ENCODE data around the gene PADI4. TPM values are rescaled to one million over a fixed set of nuclear protein-coding genes. Genes with fewer than 3 reads are reported as not detected.

PADI4 gene
- total and polyA plus RNA-seq, 2 donors (not counting 3 experiments of a cell fraction or from before 2014, with no cell fraction given) = not detected

DNA sequence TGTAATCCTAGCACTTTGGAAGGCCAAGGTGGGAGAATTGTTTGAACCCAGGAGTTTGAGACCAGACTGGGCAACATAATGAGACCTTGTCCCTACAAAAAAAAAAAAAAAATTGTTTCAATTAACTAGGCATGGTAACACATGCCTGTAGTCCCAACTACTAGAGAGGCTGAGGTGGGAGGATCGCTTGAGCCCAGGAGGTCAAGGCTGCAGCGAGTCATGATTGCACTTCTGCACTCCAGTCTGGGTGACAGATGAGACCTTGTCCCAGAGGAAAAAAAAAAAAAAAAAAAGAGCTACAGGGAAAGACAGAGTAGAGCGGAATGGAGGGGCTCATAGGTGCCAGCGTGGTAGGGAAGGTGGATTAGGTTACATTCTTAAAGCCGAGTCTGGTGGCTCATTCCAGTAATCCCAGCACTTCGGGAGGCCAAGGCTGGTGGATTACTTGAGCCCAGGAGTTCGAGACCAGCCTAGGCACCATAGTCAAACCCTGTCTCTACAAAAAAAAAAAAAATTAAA, 43.0 kb downstream of the PADI4 start:
- Histone ChIP-seq H3K79me2 (ENCODE audit: control insufficient read depth, insufficient read depth, low read length) (no peaks in the 10 kb centered on the region), H3K9ac (replicated peaks; ENCODE audit: extremely low read depth, insufficient read depth, low read length) (no peak overlapping the region), H3K9me3 (replicated peaks; ENCODE audit: control insufficient read depth, insufficient read depth, low read length) (no peaks in the 10 kb centered on the region), H2AFZ (ENCODE audit: low read depth, low read length) (no peak overlapping the region), H4K20me1 (replicated peaks; ENCODE audit: control insufficient read depth, extremely low read depth, insufficient read depth, low read length) (no peaks in the 10 kb centered on the region), H3K27ac (ENCODE audit: insufficient read depth, low read depth, low read length) (no peak overlapping the region), H3K4me1 (ENCODE audit: control insufficient read depth, extremely low read depth, insufficient read depth, low read length) (no peaks in the 10 kb centered on the region), H3K36me3 (ENCODE audit: control insufficient read depth in 2 of 2, extremely low read depth in 1 of 2, insufficient read depth in 2 of 2, low read length in 2 of 2) (no peaks in the 10 kb centered on the region), H3K9me1 (replicated peaks; ENCODE audit: control insufficient read depth, extremely low read depth, insufficient read depth, low read length) (no peaks in the 10 kb centered on the region), H3K4me3 (replicated peaks in 1 of 3; ENCODE audit: insufficient read depth in 1 of 3, low read depth in 1 of 3, low read length in 3 of 3) (no peak overlapping the region), H3K27me3 (ENCODE audit: control insufficient read depth in 2 of 2, insufficient read depth in 2 of 2, low read length in 2 of 2) (no peaks in the 10 kb centered on the region), H3K4me2 (ENCODE audit: insufficient read depth, low read length) (no peak overlapping the region)
- ChIA-PET CTCF (interaction anchor here (0.7 kb wide), 1 partner anchor 179 kb away, joined by 3 read pairs; no protein-coding TSS in a partner anchor), POLR2A (no interaction called here)
- TF ChIP-seq GATA2 (IDR thresholded peaks at IDR 0.05; ENCODE audit: insufficient read depth, insufficient read length, low read depth, low read length) = no peak
- TF ChIP-seq, protein P1, sequence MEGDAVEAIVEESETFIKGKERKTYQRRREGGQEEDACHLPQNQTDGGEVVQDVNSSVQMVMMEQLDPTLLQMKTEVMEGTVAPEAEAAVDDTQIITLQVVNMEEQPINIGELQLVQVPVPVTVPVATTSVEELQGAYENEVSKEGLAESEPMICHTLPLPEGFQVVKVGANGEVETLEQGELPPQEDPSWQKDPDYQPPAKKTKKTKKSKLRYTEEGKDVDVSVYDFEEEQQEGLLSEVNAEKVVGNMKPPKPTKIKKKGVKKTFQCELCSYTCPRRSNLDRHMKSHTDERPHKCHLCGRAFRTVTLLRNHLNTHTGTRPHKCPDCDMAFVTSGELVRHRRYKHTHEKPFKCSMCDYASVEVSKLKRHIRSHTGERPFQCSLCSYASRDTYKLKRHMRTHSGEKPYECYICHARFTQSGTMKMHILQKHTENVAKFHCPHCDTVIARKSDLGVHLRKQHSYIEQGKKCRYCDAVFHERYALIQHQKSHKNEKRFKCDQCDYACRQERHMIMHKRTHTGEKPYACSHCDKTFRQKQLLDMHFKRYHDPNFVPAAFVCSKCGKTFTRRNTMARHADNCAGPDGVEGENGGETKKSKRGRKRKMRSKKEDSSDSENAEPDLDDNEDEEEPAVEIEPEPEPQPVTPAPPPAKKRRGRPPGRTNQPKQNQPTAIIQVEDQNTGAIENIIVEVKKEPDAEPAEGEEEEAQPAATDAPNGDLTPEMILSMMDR (IDR thresholded peaks at IDR 0.05; ENCODE audit: extremely low read depth in 1 of 2, insufficient read depth in 1 of 2, low read depth in 1 of 2, low read length in 2 of 2) = no peak
- no peak for DNase-seq (ENCODE audit: low read depth, low spot score)
- no peak for FAIRE-seq
- intact Hi-C loops (cut with micrococcal nuclease) (no loop called here), dilution Hi-C loops (cut with MboI; ENCODE audit: extremely low pct_ligation_motif_present, low sequenced_read_pairs) (no loop called here)
- no TSS peak for BruUV-seq (replicated peaks)

DNA sequence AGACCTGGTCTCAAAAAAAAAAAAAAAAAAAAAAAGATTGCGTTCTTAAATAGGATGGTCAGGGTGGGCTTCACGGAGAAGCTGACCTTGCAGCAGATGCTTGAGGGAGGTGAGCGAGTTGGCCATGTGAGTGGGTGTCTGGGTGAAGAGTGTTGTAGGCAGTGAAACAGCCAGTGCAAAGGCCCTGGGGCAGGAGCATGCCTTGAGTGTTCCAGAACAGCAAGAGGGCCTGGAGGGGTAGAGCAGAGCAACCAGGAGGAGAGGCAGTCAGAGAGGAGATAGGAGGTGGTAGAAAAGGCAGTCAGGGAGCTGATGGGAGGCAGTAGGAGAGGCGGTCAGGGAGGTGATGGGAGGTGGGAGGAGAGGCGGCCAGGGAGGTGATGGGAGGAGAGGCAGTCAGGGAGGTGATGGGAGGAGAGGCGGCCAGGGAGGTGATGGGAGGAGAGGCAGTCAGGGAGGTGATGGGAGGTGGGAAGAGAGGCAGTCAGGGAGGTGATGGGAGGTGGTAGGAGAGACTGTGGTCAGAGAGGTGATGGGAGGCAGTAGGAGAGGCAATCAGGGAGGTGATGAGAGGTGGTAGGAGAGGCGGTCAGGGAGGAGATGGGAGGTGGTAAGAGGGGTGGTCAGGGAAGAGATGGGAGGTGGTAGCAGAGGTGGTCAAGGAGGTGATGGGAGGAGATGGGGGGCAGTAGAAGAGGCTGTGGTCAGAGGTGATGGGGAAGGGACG, 43.8 kb downstream of the PADI4 start:
- H3K27me3 ChIP-seq (ENCODE audit: control insufficient read depth in 2 of 2, insufficient read depth in 2 of 2, low read length in 2 of 2) = no peaks in the 10 kb centered on the region
- intact Hi-C loops (cut with micrococcal nuclease) = no loop called here
- DNase-seq (ENCODE audit: low read depth, low spot score) = no peak
- H3K9me1 ChIP-seq (replicated peaks; ENCODE audit: control insufficient read depth, extremely low read depth, insufficient read depth, low read length) = no peaks in the 10 kb centered on the region
- ChIA-PET POLR2A (no interaction called here), CTCF (no interaction called here)
- FAIRE-seq = no peak
- H3K4me1 ChIP-seq (ENCODE audit: control insufficient read depth, extremely low read depth, insufficient read depth, low read length) = no peaks in the 10 kb centered on the region
- H3K9me3 ChIP-seq (replicated peaks; ENCODE audit: control insufficient read depth, insufficient read depth, low read length) = no peaks in the 10 kb centered on the region
- H2AFZ ChIP-seq (ENCODE audit: low read depth, low read length) = no peak overlapping the region
- H3K79me2 ChIP-seq (ENCODE audit: control insufficient read depth, insufficient read depth, low read length) = no peaks in the 10 kb centered on the region
- no peaks in the 10 kb centered on the region for H3K36me3 ChIP-seq (ENCODE audit: control insufficient read depth in 2 of 2, extremely low read depth in 1 of 2, insufficient read depth in 2 of 2, low read length in 2 of 2)
- no peaks in the 10 kb centered on the region for H4K20me1 ChIP-seq (replicated peaks; ENCODE audit: control insufficient read depth, extremely low read depth, insufficient read depth, low read length)
- no peak for TF ChIP-seq EZH2 (IDR thresholded peaks at IDR 0.05; ENCODE audit: borderline replicate concordance, low read depth, low read length, severe bottlenecking)
- TF ChIP-seq POLR2A (IDR thresholded peaks at IDR 0.05; ENCODE audit: low read depth, low read length) = no peak
- no peak for TF ChIP-seq MYC (IDR thresholded peaks at IDR 0.05; ENCODE audit: low read depth, low read length)
- TF ChIP-seq, protein P2, sequence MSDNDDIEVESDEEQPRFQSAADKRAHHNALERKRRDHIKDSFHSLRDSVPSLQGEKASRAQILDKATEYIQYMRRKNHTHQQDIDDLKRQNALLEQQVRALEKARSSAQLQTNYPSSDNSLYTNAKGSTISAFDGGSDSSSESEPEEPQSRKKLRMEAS (IDR thresholded peaks at IDR 0.05; ENCODE audit: insufficient read depth, insufficient read length) = no peak
- TF ChIP-seq, protein P1 (IDR thresholded peaks at IDR 0.05; ENCODE audit: extremely low read depth in 1 of 2, insufficient read depth in 1 of 2, low read depth in 1 of 2, low read length in 2 of 2) = no peak
- BruUV-seq (replicated peaks) = no TSS peak
- no peak overlapping the region for H3K4me2 ChIP-seq (ENCODE audit: insufficient read depth, low read length)
- no peak overlapping the region for H3K4me3 ChIP-seq (replicated peaks in 1 of 3; ENCODE audit: insufficient read depth in 1 of 3, low read depth in 1 of 3, low read length in 3 of 3)
- dilution Hi-C loops (cut with MboI; ENCODE audit: extremely low pct_ligation_motif_present, low sequenced_read_pairs) = no loop called here
- H3K27ac ChIP-seq (ENCODE audit: insufficient read depth, low read depth, low read length) = no peak overlapping the region
- no peak overlapping the region for H3K9ac ChIP-seq (replicated peaks; ENCODE audit: extremely low read depth, insufficient read depth, low read length)
